Neural crest cell (in vitro differentiated cells): Measurements from ENCODE around the gene TNRC18. TPM values are rescaled to one million over a fixed set of nuclear protein-coding genes. Genes with fewer than 3 reads are reported as not detected.
A peak's percentile ranks its signal among the peaks of the same experiment; 100 is the strongest.

Experiments
- DNase-seq: peaks from one replicate; pipeline ENCODE4 v3.0.0; 2021; ENCODE audit warnings: low read depth, mixed read lengths, low spot score
- H3K27ac Mint-ChIP-seq: one replicate; pipeline ENCODE4 v1.8.0; 2021; ENCODE audit warnings: mild to moderate bottlenecking, mixed read lengths; ENCODE audit not compliant: unreplicated experiment
- H3K27me3 Mint-ChIP-seq: 2 replicates; pipeline ENCODE4 v1.8.0; 2021; ENCODE audit warnings: low read depth, mild to moderate bottlenecking, mixed read lengths
- H3K36me3 Mint-ChIP-seq: 2 replicates; pipeline ENCODE4 v1.8.0; 2021; ENCODE audit warnings: low read depth, mild to moderate bottlenecking, mixed read lengths
- H3K4me1 Mint-ChIP-seq: 2 replicates; pipeline ENCODE4 v1.8.0; 2021; ENCODE audit warnings: mixed read lengths
- H3K4me3 Mint-ChIP-seq: one replicate; pipeline ENCODE4 v1.8.0; 2021; ENCODE audit warnings: mild to moderate bottlenecking, mixed read lengths
- H3K9me3 Mint-ChIP-seq: 2 replicates; pipeline ENCODE4 v1.8.0; 2021; ENCODE audit warnings: mixed read lengths
- CTCF ChIP-seq: fragments of 200-600 bp; sonication (generic); conservative IDR thresholded peaks from 2 replicates; pipeline ENCODE4 v1.5.0; 2021; ENCODE audit warnings: antibody characterized with exemption, mild to moderate bottlenecking
- total RNA-seq: library from RNA; stranded (reverse); gene quantifications from 2 replicates; pipeline ENCODE4 v1.2.1, GENCODE V29; 2021

TNRC18 gene
- total RNA-seq, 1 donor from 2014 or later = 69.8 TPM

DNA sequence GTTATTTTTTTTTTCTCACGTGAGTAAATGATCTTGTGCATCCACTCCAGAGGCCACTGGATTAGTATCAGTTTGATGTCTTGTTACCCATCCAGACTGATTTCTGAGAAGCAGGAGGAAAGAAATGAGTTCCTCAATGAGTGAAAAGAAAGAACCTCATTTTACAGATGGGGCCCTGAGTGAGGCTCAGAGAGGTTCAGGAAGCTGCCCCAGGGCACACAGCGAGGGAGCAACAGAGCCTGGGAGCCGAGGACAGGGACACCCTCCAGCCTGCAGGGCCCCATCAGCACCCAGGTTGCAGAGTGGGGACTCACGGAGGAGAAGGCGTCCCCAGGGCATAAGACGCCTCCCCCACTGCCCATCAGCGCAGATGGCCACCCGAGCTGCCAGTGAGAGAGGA lies 30.9 kb upstream of the TNRC18 start:
- Mint-ChIP-seq H3K9me3 (no peaks in the 10 kb centered on the region), H3K4me3 (no peak overlapping the region), H3K4me1 (peaks cover 9% of the 10 kb centered on the region), H3K36me3 (no peaks in the 10 kb centered on the region), H3K27me3 (no peaks in the 10 kb centered on the region), H3K27ac (no peak overlapping the region)
- no peak for TF ChIP-seq CTCF
- no peak for DNase-seq

- no peak for DNase-seq
- Mint-ChIP-seq H3K27ac (no peak overlapping the region), H3K27me3 (no peaks in the 10 kb centered on the region), H3K4me1 (peaks cover 9% of the 10 kb centered on the region), H3K36me3 (no peaks in the 10 kb centered on the region), H3K4me3 (no peak overlapping the region), H3K9me3 (no peaks in the 10 kb centered on the region)
- TF ChIP-seq CTCF = no peak
Measured at GRCh38 chr7:5453566-5454075, 30.0 kb upstream of the TNRC18 start.

GRCh38 chr7:5452937-5453540 lies 29.4 kb upstream of the TNRC18 start:
- peaks cover 9% of the 10 kb centered on the region for H3K4me1 Mint-ChIP-seq
- no peak overlapping the region for H3K4me3 Mint-ChIP-seq
- no peaks in the 10 kb centered on the region for H3K9me3 Mint-ChIP-seq
- no peaks in the 10 kb centered on the region for H3K36me3 Mint-ChIP-seq
- no peaks in the 10 kb centered on the region for H3K27me3 Mint-ChIP-seq
- DNase-seq = no peak
- no peak for TF ChIP-seq CTCF
- no peak overlapping the region for H3K27ac Mint-ChIP-seq

DNA sequence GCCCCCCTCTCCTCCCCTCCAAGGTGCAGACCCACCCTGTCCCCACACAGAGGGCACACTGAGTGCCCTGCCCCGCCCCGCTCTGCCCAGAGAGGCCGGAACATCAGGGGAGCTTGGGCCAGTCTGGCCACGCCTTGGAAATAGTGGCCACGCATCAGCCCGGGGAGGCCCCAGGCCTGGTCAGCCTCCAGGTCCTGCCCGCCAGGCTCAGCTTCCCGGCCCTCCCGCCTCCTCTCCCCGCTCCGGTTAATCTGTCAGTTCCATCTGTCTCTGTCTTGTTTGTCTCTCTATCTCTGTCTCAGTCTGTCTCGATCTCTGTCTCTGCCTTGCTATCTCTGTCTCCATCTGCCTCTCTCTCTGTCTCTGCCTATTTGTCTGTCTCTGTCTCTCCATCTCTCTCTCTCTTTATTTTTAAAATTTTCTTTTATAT lies 28.9 kb upstream of the TNRC18 start:
- Mint-ChIP-seq H3K4me1 (peaks cover 9% of the 10 kb centered on the region), H3K4me3 (no peak overlapping the region), H3K9me3 (no peaks in the 10 kb centered on the region), H3K36me3 (no peaks in the 10 kb centered on the region), H3K27me3 (no peaks in the 10 kb centered on the region), H3K27ac (no peak overlapping the region)
- DNase-seq = no peak
- no peak for TF ChIP-seq CTCF

DNA sequence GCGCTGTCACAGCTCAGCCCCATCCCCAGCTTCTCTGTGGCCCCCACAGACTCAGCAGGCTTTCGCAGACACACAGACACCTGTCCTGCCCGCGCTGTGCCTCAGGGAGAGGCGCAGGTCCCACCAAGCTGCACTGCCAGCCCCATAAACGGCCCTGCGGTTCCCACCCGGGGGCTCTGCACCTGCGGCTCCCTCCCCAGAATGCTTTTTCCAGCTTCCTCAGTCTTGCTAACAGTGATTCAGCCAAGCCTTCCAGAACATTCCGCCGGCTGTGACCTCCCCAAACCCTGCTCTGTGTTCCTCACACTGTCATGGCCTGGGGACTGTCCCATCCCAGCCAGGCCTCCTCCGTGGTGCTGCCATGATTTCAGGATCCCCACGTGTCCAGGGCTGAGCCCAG lies 27.8 kb upstream of the TNRC18 start:
- no peak overlapping the region for H3K4me3 Mint-ChIP-seq
- no peak for TF ChIP-seq CTCF
- H3K27me3 Mint-ChIP-seq = no peaks in the 10 kb centered on the region
- H3K36me3 Mint-ChIP-seq = no peaks in the 10 kb centered on the region
- peaks cover 11% of the 10 kb centered on the region for H3K4me1 Mint-ChIP-seq
- H3K9me3 Mint-ChIP-seq = no peaks in the 10 kb centered on the region
- DNase-seq = no peak
- H3K27ac Mint-ChIP-seq = peak overlapping the region; percentile 71
